ENCODE data around the gene LSM10. TPM values are rescaled to one million over a fixed set of nuclear protein-coding genes. Genes with fewer than 3 reads are reported as not detected.

LSM10 gene
- total RNA-seq, 2 donors from 2014 or later: 55.3 to 59.9 TPM

GRCh38 chr1:36391271-36391670 lies 6.4 kb downstream of the LSM10 start:
- no peaks in the 10 kb centered on the region for H3K9me3 ChIP-seq
- peaks cover 33% of the 10 kb centered on the region for H3K36me3 ChIP-seq
- no peaks in the 10 kb centered on the region for H3K27me3 ChIP-seq
- H3K27ac ChIP-seq: no peak overlapping the region
- no peak for TF ChIP-seq CTCF (IDR thresholded peaks at IDR 0.05)
- no peak for DNase-seq (ENCODE audit: low spot score)
- no peak overlapping the region for H3K4me3 ChIP-seq
- H3K4me1 ChIP-seq: peaks cover 0 to 38% of the 10 kb centered on the region in 2 donors

GRCh38 chr1:36390411-36390810 lies 7.3 kb downstream of the LSM10 start:
- Histone ChIP-seq H3K4me1 (peaks cover 0 to 35% of the 10 kb centered on the region in 2 donors), H3K9me3 (no peaks in the 10 kb centered on the region), H3K4me3 (no peak overlapping the region), H3K27ac (no peak overlapping the region), H3K36me3 (peaks cover 33% of the 10 kb centered on the region), H3K27me3 (no peaks in the 10 kb centered on the region)
- TF ChIP-seq CTCF (IDR thresholded peaks at IDR 0.05): no peak
- DNase-seq (ENCODE audit: low spot score): no peak

- DNase-seq (ENCODE audit: low spot score): no peak
- peaks cover 0 to 36% of the 10 kb centered on the region in 2 donors for H3K4me1 ChIP-seq
- H3K36me3 ChIP-seq: peaks cover 33% of the 10 kb centered on the region
- H3K4me3 ChIP-seq: no peak overlapping the region
- no peak for TF ChIP-seq CTCF (IDR thresholded peaks at IDR 0.05)
- H3K9me3 ChIP-seq: no peaks in the 10 kb centered on the region
- H3K27me3 ChIP-seq: no peaks in the 10 kb centered on the region
- peak overlapping the region in 1 of 2 donors; percentile 94 for H3K27ac ChIP-seq
Measured at GRCh38 chr1:36389999-36390398, 7.7 kb downstream of the LSM10 start.

GRCh38 chr1:36389261-36389660 lies 8.4 kb downstream of the LSM10 start:
- no peaks in the 10 kb centered on the region for H3K9me3 ChIP-seq
- peaks cover 33% of the 10 kb centered on the region for H3K36me3 ChIP-seq
- H3K4me1 ChIP-seq: peaks cover 0 to 43% of the 10 kb centered on the region in 2 donors
- no peak for DNase-seq (ENCODE audit: low spot score)
- no peak for TF ChIP-seq CTCF (IDR thresholded peaks at IDR 0.05)
- no peak overlapping the region for H3K4me3 ChIP-seq
- no peaks in the 10 kb centered on the region for H3K27me3 ChIP-seq
- H3K27ac ChIP-seq: peak overlapping the region; percentile 25 to 94

- Histone ChIP-seq H3K4me1 (peaks cover 0 to 62% of the 10 kb centered on the region in 2 donors), H3K36me3 (peaks cover 14% of the 10 kb centered on the region), H3K27ac (peak overlapping the region; percentile 94 to 98), H3K4me3 (peak overlapping the region in 1 of 2 donors; percentile 76), H3K27me3 (no peaks in the 10 kb centered on the region), H3K9me3 (no peaks in the 10 kb centered on the region)
- no peak for TF ChIP-seq CTCF (IDR thresholded peaks at IDR 0.05)
- peak; percentile 71 for DNase-seq (ENCODE audit: low spot score)
Measured at GRCh38 chr1:36387141-36387949, 10.4 kb downstream of the LSM10 start.

Data from right atrium auricular region (tissue), 2 donors.